ENCODE measurements around the gene RSPO1.

The RSPO1 gene

DNA sequence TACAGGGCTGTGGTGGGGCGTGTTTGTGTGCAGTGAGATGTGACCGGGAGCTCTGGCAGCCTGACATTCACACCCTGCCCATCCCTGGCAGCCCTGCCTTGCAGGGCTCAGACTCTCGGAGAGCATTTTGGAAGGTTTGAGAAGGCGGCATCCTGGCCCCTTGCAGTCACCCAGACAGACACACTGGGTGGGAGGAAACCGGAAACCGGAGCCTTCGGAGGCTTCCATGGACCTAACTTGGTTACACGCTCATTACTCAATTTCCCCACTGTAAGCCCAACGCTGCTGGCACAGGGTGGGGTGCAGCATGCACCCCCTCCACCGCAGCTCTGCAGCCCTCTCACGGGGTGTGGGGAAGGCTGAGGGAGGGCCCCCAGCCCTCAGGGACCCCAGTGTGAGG, 22.2 kb upstream of the RSPO1 start:
- DNase-seq (ENCODE audit: low spot score) = no peak

DNA sequence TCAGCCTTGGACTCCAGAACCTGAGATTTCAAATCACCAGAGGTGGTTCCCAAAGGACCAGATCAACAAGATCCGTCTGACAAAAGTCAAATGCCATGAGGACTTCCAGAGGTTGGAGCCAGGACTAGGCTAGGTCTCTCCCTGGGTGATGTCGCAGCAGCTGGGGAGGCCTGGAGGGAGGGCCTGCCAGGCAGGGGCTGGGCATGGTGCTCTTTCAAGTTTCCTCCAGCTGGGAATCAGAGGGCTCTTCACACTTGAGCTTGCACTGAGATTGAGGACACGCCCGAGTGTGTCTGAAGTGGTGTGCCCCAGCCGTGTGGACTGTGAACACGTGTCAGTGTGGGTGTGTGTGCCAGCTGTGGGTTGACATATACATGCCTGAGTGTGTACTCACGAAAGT, 21.3 kb upstream of the RSPO1 start:
- DNase-seq (ENCODE audit: low spot score) = no peak

DNA sequence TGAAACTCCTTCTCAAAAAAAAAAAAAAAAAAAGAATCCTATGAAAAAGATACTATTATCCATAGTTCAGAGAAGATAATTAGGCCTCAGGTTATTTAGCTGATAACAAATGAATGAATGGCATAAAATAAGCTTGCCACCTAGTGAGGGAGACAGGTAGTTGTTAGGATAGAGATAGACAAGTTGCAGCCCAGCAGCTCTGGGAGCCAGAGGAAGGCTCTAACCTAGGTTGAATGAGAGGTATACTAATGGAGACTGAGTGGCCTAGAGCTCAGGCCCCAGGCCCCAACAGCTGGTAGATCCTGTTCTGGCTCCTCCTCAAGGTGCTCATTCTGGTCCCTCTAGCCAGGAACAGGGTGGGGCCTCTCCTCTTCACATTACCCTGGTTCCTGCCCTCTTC, 20.6 kb upstream of the RSPO1 start:
- DNase-seq (ENCODE audit: low spot score) = no peak

DNA sequence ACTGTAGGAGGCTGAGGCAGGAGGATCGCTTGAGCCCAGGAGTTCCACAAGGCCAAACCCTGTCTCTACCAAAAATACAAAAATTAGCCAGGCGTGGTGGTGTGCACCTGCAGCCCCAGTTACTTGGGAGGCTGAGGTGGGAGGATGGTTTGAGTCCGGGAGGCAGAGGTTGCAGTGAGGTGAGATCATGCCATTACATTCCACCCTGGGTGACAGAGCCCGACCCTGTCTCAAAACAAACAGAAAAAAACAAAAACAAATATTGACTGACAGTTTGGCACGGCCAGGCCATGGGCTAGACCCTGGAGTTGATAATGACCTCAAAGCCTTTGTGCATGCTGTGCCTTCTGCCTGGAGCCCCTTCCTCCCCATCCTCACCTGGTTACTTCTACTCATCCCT, 19.2 kb upstream of the RSPO1 start:
- DNase-seq (ENCODE audit: low spot score) = no peak

- no peak for DNase-seq (ENCODE audit: low spot score)
These were observed 18.3 kb upstream of the RSPO1 start for GRCh38 chr1:37652976-37653375.

DNA sequence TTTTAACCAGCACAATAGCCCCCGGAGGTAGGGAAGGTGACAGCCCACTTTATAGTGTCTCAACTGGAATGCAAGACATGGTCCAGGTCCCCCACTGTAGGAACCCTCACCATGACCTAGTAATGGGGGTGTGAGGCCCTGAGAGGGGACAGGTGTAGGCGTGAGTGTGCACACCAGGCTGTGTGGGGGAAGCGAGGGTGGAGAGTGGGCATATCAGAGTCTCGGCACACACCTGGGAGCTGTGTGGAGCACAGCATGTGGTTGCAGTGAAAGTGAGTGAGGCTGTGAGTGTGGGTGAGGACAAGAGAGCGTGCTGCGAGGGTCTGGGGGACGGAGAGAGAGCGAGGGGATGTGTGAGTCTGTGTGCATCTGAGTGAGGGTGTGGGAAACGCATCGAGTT, 17.1 kb upstream of the RSPO1 start:
- DNase-seq (ENCODE audit: low spot score) = no peak

- DNase-seq (ENCODE audit: low spot score) = no peak
These were observed 16.0 kb upstream of the RSPO1 start for GRCh38 chr1:37650721-37651120.

GRCh38 chr1:37650173-37650572, 15.5 kb upstream of the RSPO1 start:
- DNase-seq (ENCODE audit: low spot score) = no peak

DNA sequence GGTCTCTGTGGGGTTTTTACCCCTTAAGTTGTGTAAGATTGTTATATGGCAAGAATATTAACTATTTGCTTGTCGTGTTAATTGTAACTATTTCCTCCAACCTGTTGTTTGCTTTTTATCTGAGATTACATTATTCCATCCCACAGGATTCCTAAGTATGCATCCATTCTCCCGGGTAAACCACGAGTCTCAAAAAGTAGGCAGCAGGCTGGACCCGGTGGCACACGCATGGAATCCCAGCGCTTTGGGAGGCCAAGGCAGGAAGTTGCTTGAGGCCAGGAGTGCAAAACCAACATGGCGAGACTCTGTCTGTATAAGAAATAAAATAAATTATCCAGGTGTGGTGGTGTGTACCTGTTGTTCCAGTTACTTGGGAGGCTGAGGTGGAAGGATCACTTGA, 12.6 kb upstream of the RSPO1 start:
- DNase-seq (ENCODE audit: low spot score) = no peak

- DNase-seq (ENCODE audit: low spot score) = no peak
These were observed 6.4 kb upstream of the RSPO1 start for GRCh38 chr1:37641059-37641458.

GRCh38 chr1:37636435-37636834, 1.7 kb upstream of the RSPO1 start:
- DNase-seq (ENCODE audit: low spot score) = no peak

DNA sequence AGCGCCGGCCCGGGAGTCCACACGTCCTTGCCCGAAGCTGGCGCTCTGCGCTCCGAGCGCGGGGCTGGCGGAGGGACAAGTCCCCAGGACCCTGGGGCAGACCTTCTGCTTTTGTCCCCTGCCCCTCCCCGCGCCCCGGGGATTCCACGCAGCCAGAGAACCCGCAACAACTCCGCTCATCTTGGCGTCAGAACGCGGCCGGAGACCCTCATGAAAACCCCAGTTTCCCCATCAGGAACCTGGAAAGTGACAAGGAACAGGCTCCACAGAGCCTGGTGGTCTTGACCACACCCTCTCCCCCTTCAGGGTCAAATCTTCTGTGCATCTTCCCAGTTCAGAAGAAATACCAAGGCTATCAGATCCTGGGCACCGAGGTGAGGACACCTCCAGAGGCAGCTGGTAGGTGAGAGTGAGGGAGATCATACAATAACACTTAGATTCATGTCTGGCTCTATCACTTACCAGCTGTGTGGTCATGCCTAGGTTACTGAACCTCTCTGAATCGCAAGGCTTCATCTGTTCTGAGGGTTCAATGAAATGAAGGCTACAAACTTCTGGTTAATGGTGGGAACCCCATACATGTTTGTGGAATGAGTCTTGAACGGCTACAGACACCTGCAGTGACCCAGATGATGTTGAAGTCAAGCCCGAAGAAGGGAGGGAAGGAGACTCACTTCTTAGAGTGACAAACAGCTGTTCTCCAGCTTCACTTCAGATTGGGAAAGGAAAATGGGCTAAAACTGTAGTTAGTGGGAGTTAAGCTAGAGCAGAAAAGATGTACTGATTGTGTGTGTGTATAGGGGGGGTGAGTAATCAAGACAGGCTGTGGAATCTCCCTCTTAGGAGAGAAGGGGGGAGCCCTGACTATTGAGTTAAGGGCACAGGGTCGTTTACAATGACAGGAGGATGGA, 555 bp upstream of the RSPO1 start:
- DNase-seq (ENCODE audit: low spot score) = no peak

DNA sequence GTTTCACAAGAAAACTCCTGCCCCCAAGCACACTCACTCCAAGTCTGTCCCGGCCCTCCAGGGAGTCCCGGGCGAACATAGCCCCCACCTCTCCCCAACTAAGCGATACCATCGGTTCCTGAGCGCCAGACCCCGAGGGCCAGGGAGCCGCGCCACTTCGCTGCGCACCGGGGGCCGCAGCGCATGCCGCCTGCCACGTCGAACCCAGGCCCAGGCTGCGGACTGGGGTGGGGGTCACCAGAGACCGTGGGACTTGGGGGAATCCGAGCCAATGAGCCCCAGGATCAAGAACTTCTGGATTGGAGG, 801 bp downstream of the RSPO1 start:
- DNase-seq (ENCODE audit: low spot score) = no peak

GRCh38 chr1:37633040-37633937, 1.4 kb downstream of the RSPO1 start:
- DNase-seq (ENCODE audit: low spot score) = no peak

- DNase-seq (ENCODE audit: low spot score) = no peak
These were observed 3.7 kb downstream of the RSPO1 start for GRCh38 chr1:37631036-37631435.

GRCh38 chr1:37630426-37631028, 4.2 kb downstream of the RSPO1 start:
- DNase-seq (ENCODE audit: low spot score) = no peak

DNA sequence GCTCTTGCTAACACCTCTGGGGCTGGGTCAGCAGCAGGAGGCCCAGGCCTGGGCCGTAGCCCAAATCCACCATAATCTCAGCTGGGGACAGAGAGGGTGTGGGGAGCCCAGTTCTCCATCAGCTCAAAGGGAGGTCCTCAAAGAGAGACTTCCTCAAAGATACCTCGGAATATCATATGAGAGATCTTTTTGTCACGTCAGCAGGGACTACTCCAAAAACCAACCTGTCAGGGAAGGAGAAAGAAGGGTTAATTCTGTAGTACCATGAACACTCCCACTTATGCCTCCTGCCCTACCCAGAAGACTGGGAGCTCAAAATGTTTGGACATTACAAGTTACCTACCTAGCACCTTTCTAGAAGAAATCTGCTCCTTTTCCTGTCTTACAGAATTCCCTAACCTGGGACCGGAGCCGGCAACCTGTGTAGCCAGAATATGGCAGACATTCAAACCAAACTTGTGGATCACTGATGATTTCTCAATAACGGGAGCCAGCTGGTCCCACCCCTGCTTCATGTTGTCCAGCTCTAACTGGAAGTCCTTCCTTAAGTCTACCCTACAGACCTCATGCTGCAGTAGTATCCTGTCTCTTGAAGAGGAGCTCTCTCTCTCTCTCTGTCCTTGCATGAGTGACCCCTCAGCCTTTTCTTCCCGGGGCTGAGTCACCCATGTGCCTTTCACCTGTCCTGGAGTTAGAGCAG, 4.8 kb downstream of the RSPO1 start:
- no peak for DNase-seq (ENCODE audit: low spot score)

GRCh38 chr1:37629008-37629407, 5.7 kb downstream of the RSPO1 start:
- no peak for DNase-seq (ENCODE audit: low spot score)

GRCh38 chr1:37628026-37628556, 6.6 kb downstream of the RSPO1 start:
- no peak for DNase-seq (ENCODE audit: low spot score)

DNA sequence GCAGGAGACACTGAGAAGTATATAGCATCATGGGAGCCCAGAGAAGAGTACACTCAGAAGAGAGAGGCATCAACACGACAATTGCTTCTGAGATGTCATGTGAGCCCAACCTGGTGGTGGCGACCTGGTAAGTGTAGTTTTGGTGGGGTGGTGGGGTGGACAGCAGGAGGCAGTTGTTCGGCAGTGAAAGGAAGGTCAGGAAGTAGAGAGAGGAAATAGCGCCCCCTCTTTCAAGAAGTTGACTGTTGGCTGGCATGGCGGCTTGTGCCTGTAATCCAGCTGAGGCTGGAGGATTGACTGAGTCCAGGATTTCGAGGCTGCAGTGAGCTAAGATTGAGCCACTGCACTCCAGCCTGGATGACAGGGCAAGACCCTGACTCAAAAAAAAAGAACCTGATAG, 12.6 kb downstream of the RSPO1 start:
- no peak for DNase-seq (ENCODE audit: low spot score)

GRCh38 chr1:37621326-37621870, 13.3 kb downstream of the RSPO1 start:
- DNase-seq (ENCODE audit: low spot score) = peak; percentile 53

DNA sequence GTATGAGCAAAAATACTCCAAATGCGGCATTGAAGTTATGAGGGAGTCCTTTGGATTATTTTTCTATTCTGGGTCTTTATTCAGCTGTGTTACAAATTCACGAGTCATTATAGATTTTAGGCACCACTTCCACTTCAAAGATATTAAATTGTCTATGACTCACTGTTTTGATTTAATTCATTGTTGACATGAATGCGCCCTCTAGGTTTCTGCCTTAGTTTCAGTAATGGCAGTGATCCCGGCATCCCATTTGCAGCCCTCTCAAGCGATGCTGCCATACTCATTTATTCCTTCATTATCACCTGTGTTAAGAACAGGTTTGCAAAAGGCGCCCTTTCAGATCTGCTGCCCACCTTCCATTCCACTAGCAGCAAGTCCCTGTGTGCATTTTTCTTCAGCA, 14.0 kb downstream of the RSPO1 start:
- DNase-seq (ENCODE audit: low spot score) = no peak

Measured in AG08395 (cell line).